Hepatocyte (in vitro differentiated cells): ENCODE measurements around the gene PDE4DIP. TPM values are rescaled to one million over a fixed set of nuclear protein-coding genes. Genes with fewer than 3 reads are reported as not detected.
"Not testable (repeated sequence)": the region's sequence is repeated elsewhere in the genome, so short reads cannot be mapped to it uniquely, and the experiment has no call there.

Experiments
- DNase-seq: peaks from one replicate; pipeline ENCODE4 v3.0.0-alpha.2; 2016; ENCODE audit warnings: low spot score
- H2AFZ ChIP-seq: fragments of 200-600 bp; sonication (generic); 2 replicates; pipeline ENCODE4 v1.6.0; 2016; ENCODE audit warnings: antibody characterized with exemption, mild to moderate bottlenecking
- H3K27ac ChIP-seq: fragments of 200-600 bp; sonication (generic); 2 replicates; pipeline ENCODE4 v1.5.1; 2016; ENCODE audit warnings: mild to moderate bottlenecking
- H3K27me3 ChIP-seq: fragments of 200-600 bp; sonication (generic); 2 replicates; pipeline ENCODE4 v1.6.1; 2016
- H3K36me3 ChIP-seq: fragments of 200-600 bp; sonication (generic); replicated peaks from 2 replicates; pipeline ENCODE4 v1.5.1; 2016; ENCODE audit warnings: low read depth; ENCODE audit not compliant: insufficient read depth
- H3K4me1 ChIP-seq: fragments of 200-600 bp; sonication (generic); 2 replicates; pipeline ENCODE4 v1.5.1; 2016; ENCODE audit warnings: mild to moderate bottlenecking, moderate library complexity; ENCODE audit not compliant: insufficient read depth
- H3K4me2 ChIP-seq: fragments of 200-600 bp; sonication (generic); 2 replicates; pipeline ENCODE4 v1.6.0; 2016
- H3K4me3 ChIP-seq: fragments of 200-600 bp; sonication (generic); 2 replicates; pipeline ENCODE4 v1.5.1; 2016; ENCODE audit warnings: mild to moderate bottlenecking
- H3K79me2 ChIP-seq: fragments of 200-600 bp; sonication (generic); 2 replicates; pipeline ENCODE4 v1.6.0; 2017; ENCODE audit warnings: mild to moderate bottlenecking
- H3K9me2 ChIP-seq: fragments of 200-600 bp; sonication (generic); replicated peaks from 2 replicates; pipeline ENCODE4 v1.6.0; 2017; ENCODE audit warnings: mild to moderate bottlenecking; ENCODE audit not compliant: insufficient read depth
- H3K9me3 ChIP-seq: fragments of 200-600 bp; sonication (generic); 2 replicates; pipeline ENCODE4 v1.5.1; 2016; ENCODE audit warnings: low read depth, mild to moderate bottlenecking
- H4K20me1 ChIP-seq: fragments of 200-600 bp; sonication (generic); 2 replicates; pipeline ENCODE4 v1.6.0; 2016; ENCODE audit warnings: mild to moderate bottlenecking; ENCODE audit not compliant: insufficient read depth, poor library complexity, severe bottlenecking
- WGBS: methylation state at CpG from one replicate; pipeline ENCODE4 v1.1.6; 2016; ENCODE audit warnings: low lambda C conversion rate; ENCODE audit errors: missing lambda C conversion rate; 5-methylcytosine and 5-hydroxymethylcytosine counted together
- polyA plus RNA-seq: library from polyadenylated mRNA; unstranded; fragments of >200 nt; fragmentation: Nextera tagmentation; extraction: Ambion mirVana; gene quantifications from 2 replicates; pipeline ENCODE4 v1.2.1, GENCODE V29; 2016
- total RNA-seq: library from RNA; depleted of rRNA; stranded (reverse); fragments of >200 nt; gene quantifications from 2 replicates; pipeline ENCODE4 v1.2.3, GENCODE V29; 2014

The PDE4DIP gene
- 45.7 and 49.8 TPM in 2 replicates for total RNA-seq
- polyA plus RNA-seq: 51.4 and 63.1 TPM in 2 replicates

DNA sequence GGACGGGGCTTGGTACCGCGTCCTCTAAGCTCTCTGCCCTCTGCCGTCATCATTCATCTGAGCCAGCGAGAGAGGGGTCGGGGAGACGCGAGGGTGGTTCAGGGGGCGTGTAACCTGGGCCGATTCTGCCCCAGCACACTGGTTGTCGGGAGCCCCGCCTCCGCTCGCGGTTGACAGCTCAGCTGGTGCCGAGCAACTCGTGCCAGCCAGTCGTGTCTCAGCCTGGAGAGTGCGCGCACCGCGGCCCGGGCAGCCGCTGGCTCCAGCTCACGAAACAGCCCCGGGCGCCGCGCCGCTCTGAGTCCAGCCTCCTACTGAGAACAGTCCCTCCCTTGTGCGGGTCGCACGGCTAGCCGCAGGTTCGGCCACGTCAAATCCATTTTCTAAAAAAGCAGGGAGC, at the start of gene PDE4DIP:
Gene PDE4DIP (plus strand): TSS at position 209 of the 400 bp plus-strand sequence. CDS start 347 bp downstream, outside the sequence.
- DNase-seq, H3K9me2 ChIP-seq, H3K4me2 ChIP-seq, H3K9me3 ChIP-seq, H3K4me3 ChIP-seq, H3K79me2 ChIP-seq, H3K4me1 ChIP-seq, H3K36me3 ChIP-seq, H3K27ac ChIP-seq, H2AFZ ChIP-seq, H3K27me3 ChIP-seq, H4K20me1 ChIP-seq: not testable (repeated sequence)
- WGBS: no CpG with 5 or more reads among the region's 36 CpGs

DNA sequence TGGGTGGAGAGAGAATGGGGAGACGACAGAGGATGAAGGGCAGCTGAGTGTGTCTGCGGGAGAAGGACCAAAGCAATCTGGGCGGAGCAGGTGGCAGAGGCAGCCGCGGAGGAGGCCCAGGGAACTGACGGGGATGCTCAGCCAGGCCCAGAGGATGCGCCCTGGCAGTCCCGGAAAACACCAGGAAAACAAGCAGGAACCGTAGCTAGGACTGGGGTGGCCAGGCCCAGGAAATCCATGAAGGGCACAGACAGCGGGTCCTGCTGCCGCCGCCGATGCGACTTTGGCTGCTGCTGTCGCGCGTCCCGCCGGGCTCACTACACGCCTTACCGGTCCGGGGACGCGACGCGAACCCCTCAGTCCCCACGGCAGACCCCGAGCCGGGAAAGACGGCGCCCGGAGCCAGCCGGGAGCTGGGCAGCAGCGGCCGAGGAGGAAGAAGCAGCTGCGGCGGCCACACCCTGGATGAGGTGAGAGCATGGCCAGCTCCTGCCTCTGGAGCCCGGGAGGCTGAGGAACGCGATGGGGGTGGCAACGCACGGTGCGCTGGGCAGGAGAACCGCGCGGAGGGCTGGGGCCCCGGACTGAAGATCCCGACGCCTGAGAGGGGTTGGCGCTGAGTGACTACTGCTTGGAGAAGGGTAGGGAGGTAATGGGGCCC, 35.8 kb upstream of the PDE4DIP start:
- H3K4me1 ChIP-seq, H3K27me3 ChIP-seq, H3K4me3 ChIP-seq, H3K79me2 ChIP-seq, H3K9me3 ChIP-seq, H3K9me2 ChIP-seq, H3K4me2 ChIP-seq, H4K20me1 ChIP-seq, DNase-seq, H3K36me3 ChIP-seq, H3K27ac ChIP-seq, H2AFZ ChIP-seq: not testable (repeated sequence)
- no CpG with 5 or more reads among the region's 50 CpGs for WGBS

DNA sequence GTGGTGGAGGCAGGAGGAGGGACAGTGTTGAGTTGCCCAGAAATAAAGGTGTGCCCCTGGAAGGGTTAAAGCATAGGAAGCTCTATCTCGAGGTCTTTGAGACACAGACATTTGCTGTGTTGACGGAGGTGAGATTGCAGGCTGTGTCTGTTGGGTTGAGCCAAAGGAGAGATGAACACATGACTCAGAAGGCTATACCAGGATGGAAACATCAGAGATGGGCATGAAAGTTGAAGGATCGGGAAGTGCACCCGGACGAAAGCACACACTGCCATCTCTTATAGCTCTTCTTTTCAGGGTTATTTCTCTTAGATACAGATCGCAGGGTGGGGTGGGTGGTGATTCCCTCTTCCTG, 35.3 kb upstream of the PDE4DIP start:
- not testable (repeated sequence) for H3K9me2 ChIP-seq, H3K4me3 ChIP-seq, H3K79me2 ChIP-seq, DNase-seq, H3K9me3 ChIP-seq, H4K20me1 ChIP-seq, H3K36me3 ChIP-seq, H2AFZ ChIP-seq, H3K4me1 ChIP-seq, H3K27ac ChIP-seq, H3K27me3 ChIP-seq, H3K4me2 ChIP-seq
- no CpG with 5 or more reads among the region's 6 CpGs for WGBS

DNA sequence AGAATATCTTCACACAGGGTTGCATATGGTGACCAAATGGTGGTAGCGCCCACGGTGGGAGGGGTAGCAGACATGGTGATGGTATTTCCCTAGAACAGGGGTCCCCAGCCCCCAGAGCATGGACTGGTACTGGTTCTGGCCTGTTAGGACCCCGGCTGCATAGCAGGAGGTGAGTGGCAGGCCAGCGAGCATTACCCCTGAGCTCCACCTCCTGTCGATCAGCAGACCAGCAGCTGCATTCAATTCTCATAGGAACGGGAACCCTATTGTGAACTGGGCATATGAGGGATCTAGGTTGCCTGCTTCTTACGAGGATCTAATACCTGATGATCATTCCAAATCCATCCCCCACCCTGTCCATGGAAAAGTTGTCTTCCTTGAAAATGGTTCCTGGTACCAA, 22.0 kb upstream of the PDE4DIP start:
- DNase-seq, H3K4me2 ChIP-seq, H3K9me3 ChIP-seq, H2AFZ ChIP-seq, H4K20me1 ChIP-seq, H3K4me3 ChIP-seq, H3K79me2 ChIP-seq, H3K9me2 ChIP-seq, H3K27ac ChIP-seq, H3K27me3 ChIP-seq, H3K36me3 ChIP-seq, H3K4me1 ChIP-seq: not testable (repeated sequence)
- WGBS: no CpG with 5 or more reads among the region's 7 CpGs

DNA sequence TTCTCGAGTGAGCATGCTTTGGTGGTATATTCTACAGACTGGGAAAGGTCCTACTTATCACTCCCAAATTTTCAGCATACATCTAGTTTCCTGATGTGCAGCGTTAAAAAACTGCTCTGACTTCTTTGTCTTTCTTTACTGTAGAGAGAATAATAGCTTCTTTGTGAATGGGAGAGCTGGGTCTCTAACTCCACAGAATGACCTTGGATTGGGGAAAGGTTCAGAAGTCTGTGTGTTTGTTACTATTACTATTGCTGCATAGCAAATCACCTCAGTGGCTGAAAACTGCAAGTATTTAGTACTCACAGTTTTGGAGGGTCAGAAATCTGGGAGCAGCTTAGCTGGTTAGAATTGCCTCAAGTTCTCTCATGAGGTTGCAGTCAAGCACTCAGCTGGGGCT, 20.4 kb upstream of the PDE4DIP start:
- not testable (repeated sequence) for H3K9me2 ChIP-seq, H3K27me3 ChIP-seq, DNase-seq, H3K9me3 ChIP-seq, H3K79me2 ChIP-seq, H3K27ac ChIP-seq, H4K20me1 ChIP-seq, H2AFZ ChIP-seq, H3K4me3 ChIP-seq, H3K4me1 ChIP-seq, H3K4me2 ChIP-seq, H3K36me3 ChIP-seq
- WGBS: 67% methylated on average over 1 of the region's 2 CpGs

DNA sequence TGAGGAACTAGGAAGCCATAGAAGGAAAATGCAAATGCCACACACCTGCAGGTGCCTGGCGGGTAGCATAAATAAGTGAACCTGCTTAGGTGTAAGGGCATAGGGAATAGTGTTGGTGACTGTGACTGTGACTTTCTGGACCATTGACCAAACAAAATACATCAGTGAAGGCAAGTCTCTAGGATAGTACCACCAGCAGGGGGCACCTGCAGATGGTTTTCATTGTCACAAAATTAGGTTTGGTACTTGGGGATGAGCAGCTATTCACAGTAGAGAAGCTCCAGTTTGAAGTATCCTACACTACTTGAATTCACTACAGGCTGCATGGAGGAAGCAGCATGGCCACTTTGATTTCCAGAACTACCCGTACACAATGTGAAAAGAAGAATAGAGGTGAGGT, 19.2 kb upstream of the PDE4DIP start:
- not testable (repeated sequence) for H3K4me3 ChIP-seq, H3K27ac ChIP-seq, H3K27me3 ChIP-seq, H3K4me1 ChIP-seq, H3K4me2 ChIP-seq, DNase-seq, H3K36me3 ChIP-seq, H3K9me2 ChIP-seq, H4K20me1 ChIP-seq, H3K79me2 ChIP-seq, H3K9me3 ChIP-seq, H2AFZ ChIP-seq
- no CpG with 5 or more reads among the region's 2 CpGs for WGBS

DNA sequence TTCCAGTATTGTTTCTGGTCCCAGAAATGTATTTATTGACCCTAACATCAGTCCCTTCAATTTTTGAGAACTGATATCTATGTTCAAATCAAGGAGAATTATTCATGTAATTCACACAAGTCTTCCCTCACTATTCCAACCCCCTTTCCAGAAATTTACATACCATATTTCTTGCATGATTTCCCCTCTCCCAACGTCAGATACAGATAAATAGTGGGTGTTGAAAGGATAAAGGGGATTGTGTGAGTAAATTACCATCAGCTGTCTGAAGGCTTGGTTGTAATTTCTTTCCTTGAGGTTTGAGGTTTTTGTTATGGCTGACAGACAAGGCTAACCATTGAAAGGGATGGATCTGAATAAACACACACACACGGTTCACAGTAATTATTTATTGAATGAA, 15.7 kb upstream of the PDE4DIP start:
- not testable (repeated sequence) for H3K4me2 ChIP-seq, H3K9me3 ChIP-seq, H3K4me1 ChIP-seq, H3K9me2 ChIP-seq, H4K20me1 ChIP-seq, H3K4me3 ChIP-seq, H3K36me3 ChIP-seq, H2AFZ ChIP-seq, DNase-seq, H3K27ac ChIP-seq, H3K79me2 ChIP-seq, H3K27me3 ChIP-seq
- WGBS: 67% methylated on average over 1 of the region's 2 CpGs

DNA sequence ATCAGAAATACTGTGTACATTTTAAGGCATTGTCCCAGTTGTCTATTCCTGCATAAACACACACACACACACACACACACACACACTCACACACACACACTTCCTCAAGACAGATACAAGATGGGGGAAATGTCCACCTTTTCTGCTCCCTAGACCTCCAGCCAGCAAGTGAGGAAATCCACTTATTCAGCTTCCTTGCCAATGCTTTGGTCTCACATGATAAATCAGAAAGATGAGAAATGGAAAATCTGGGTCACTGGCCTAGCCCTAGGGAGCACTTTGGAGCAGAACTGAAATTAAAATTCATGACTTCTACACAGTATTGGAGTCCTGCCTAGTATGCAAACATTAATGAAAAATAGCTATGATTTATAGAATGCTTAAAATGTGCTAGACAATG, 15.3 kb upstream of the PDE4DIP start:
- H3K27ac ChIP-seq, H3K4me1 ChIP-seq, H3K4me2 ChIP-seq, DNase-seq, H3K9me3 ChIP-seq, H3K4me3 ChIP-seq, H3K36me3 ChIP-seq, H3K27me3 ChIP-seq, H2AFZ ChIP-seq, H4K20me1 ChIP-seq, H3K9me2 ChIP-seq, H3K79me2 ChIP-seq: not testable (repeated sequence)

DNA sequence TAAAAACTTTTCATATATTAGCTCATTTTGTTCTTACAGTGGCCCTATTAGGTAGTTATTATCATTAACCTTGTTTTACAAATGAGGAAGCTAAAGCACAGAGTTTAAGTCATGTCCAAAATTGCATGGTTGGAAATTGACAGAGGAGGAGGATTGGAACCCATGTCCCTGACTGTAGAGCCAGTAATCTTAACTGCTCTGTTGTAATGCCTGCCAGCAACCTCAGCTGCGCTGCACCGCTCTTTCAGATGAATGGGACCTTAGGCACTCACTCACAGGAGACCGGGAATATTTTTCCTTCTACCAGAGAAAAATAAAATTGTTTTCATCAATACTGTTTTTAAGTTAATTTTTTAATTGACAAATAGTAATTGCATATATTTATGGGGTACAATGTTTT, 14.9 kb upstream of the PDE4DIP start:
- H3K27me3 ChIP-seq, H3K4me3 ChIP-seq, H3K36me3 ChIP-seq, H2AFZ ChIP-seq, DNase-seq, H3K9me2 ChIP-seq, H3K4me2 ChIP-seq, H3K4me1 ChIP-seq, H3K9me3 ChIP-seq, H4K20me1 ChIP-seq, H3K79me2 ChIP-seq, H3K27ac ChIP-seq: not testable (repeated sequence)
- no CpG with 5 or more reads among the region's 3 CpGs for WGBS
